Smooth muscle cell (in vitro differentiated cells): ENCODE data around the gene FBXO36. TPM values are rescaled to one million over a fixed set of nuclear protein-coding genes. Genes with fewer than 3 reads are reported as not detected.

Source experiments
- DNase-seq: peaks from one replicate; lab custom pipeline; 2025; ENCODE audit not compliant: unreplicated experiment; lab: John Stamatoyannopoulos, UW
- H2AFZ ChIP-seq: fragments of 200-600 bp; sonication (generic); 2 replicates; pipeline ENCODE4 v1.6.0; 2016; ENCODE audit warnings: antibody characterized with exemption, low read depth, mild to moderate bottlenecking
- H3F3A ChIP-seq: fragments of 200-600 bp; sonication (generic); 2 replicates; pipeline ENCODE4 v1.6.0; 2017; ENCODE audit warnings: antibody characterized with exemption, low read depth
- H3K27ac ChIP-seq: fragments of 200-600 bp; sonication (generic); 2 replicates; pipeline ENCODE4 v1.5.1; 2016; ENCODE audit warnings: low read depth, mild to moderate bottlenecking
- H3K27me3 ChIP-seq: fragments of 200-600 bp; sonication (generic); 2 replicates; pipeline ENCODE4 v1.6.1; 2016; ENCODE audit warnings: low read depth, mild to moderate bottlenecking
- H3K36me3 ChIP-seq: fragments of 200-600 bp; sonication (generic); 2 replicates; pipeline ENCODE4 v1.5.1; 2016; ENCODE audit warnings: low read depth
- H3K4me1 ChIP-seq: fragments of 200-600 bp; sonication (generic); 2 replicates; pipeline ENCODE4 v1.5.1; 2016; ENCODE audit warnings: low read depth
- H3K4me2 ChIP-seq: fragments of 200-600 bp; sonication (generic); 2 replicates; pipeline ENCODE4 v1.6.0; 2016; ENCODE audit warnings: mild to moderate bottlenecking
- H3K4me3 ChIP-seq: fragments of 200-600 bp; sonication (generic); 2 replicates; pipeline ENCODE4 v1.5.1; 2016; ENCODE audit warnings: mild to moderate bottlenecking
- H3K79me2 ChIP-seq: fragments of 200-600 bp; sonication (generic); 2 replicates; pipeline ENCODE4 v1.6.0; 2016; ENCODE audit warnings: low read depth, mild to moderate bottlenecking
- H3K9ac ChIP-seq: fragments of 200-600 bp; sonication (generic); 2 replicates; pipeline ENCODE4 v1.6.0; 2016; ENCODE audit warnings: low read depth
- H3K9me3 ChIP-seq: fragments of 200-600 bp; sonication (generic); replicated peaks from 2 replicates; pipeline ENCODE4 v1.5.1; 2016; ENCODE audit warnings: low read depth
- H4K20me1 ChIP-seq: fragments of 200-600 bp; sonication (generic); 2 replicates; pipeline ENCODE4 v1.6.0; 2016; ENCODE audit warnings: low read depth
- CTCF ChIP-seq: fragments of 200-600 bp; sonication (generic); IDR thresholded peaks from 2 replicates; pipeline ENCODE4 v1.5.1; 2017; ENCODE audit warnings: borderline replicate concordance, mild to moderate bottlenecking, antibody characterized with exemption; ENCODE audit not compliant: insufficient read depth, poor library complexity, severe bottlenecking
- WGBS: methylation state at CpG from one replicate; pipeline ENCODE4 v1.1.7; 2016; ENCODE audit warnings: low lambda C conversion rate; 5-methylcytosine and 5-hydroxymethylcytosine counted together
- polyA plus RNA-seq: library from polyadenylated mRNA; unstranded; fragments of >200 nt; fragmentation: Nextera tagmentation; extraction: Ambion mirVana; gene quantifications from 2 replicates; pipeline ENCODE4 v1.2.1, GENCODE V29; 2016
- total RNA-seq: library from RNA; depleted of rRNA; stranded (reverse); fragments of >200 nt; gene quantifications from 2 replicates; pipeline ENCODE4 v1.2.3, GENCODE V29; 2014

The FBXO36 gene
- total and polyA plus RNA-seq, 2 experiments from 2014 or later, result 8.8 to 9.3 TPM

DNA sequence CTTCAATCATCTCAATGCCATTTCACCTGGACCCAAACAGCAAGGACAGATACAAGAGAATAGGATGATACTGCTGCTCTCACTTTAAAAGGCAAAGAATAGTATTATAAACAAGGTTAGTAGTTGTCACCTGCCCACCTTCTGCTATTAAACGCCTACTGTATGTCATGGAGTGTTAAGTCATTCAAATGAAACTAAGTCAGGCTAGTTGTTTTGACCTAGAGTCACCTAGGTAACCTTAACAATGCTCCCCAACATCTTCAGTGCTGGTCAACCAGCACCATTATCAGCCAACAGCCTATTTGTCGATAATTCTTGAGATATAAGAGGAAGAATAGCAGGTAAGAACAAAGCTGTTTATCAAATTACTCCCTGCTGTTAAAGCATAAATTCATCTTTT lies 39.7 kb upstream of the FBXO36 start:
- TF ChIP-seq CTCF, result no peak
- no peaks in the 10 kb centered on the region for H3F3A ChIP-seq
- H3K36me3 ChIP-seq, result peaks cover 6% of the 10 kb centered on the region
- H3K79me2 ChIP-seq, result peaks cover 91% of the 10 kb centered on the region
- no peak overlapping the region for H3K4me2 ChIP-seq
- WGBS, result 91% methylated on average over 2 of the region's 2 CpGs
- no peak overlapping the region for H3K9ac ChIP-seq
- no peak overlapping the region for H3K27ac ChIP-seq
- no peaks in the 10 kb centered on the region for H3K4me1 ChIP-seq
- DNase-seq, result no peak
- H3K27me3 ChIP-seq, result no peaks in the 10 kb centered on the region
- no peaks in the 10 kb centered on the region for H3K9me3 ChIP-seq
- peaks cover 91% of the 10 kb centered on the region for H4K20me1 ChIP-seq
- no peak overlapping the region for H2AFZ ChIP-seq
- H3K4me3 ChIP-seq, result no peak overlapping the region

DNA sequence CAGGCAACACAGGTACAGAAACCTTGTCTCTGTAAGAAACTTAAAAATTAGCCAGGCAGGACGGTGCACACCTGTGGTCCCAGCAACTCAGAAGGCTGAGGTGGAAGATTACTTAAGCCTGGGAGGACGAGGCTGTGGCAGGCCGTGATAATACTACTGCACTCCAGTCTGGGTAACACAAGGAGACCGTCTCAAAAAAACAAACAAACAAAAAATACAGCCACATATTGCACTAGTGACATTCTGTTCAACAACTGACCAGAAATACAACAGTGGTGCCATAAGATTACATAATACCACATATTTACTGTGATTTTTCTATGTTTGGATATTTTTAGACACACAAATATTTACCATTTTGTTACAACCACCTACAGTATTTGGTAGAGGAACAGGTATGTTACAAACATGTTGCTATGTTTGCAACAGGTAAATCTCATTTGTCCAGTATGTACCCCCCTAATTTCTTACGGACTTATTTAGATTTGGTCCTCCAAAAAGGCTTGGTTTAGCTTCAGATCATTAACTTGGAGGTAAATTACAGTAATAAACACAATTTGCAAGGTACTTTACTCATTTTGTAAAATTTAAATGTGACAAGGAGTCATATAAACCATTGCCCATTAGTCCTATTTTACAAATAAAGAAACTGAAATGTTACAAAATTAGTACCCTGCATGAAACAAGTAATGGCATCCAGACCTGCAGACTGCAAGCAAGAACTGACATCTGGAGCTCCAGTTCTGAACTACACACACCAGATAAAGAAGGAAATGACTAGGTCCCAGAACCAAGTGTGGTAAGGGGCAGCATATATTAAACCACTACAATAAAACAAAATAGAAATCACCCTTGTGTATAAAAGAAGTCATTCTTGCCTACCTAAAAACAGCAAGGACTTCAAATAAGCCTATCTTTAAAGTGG lies 37.3 kb upstream of the FBXO36 start:
- no peak overlapping the region for H3K4me3 ChIP-seq
- DNase-seq, result no peak
- 98% methylated on average over 5 of the region's 5 CpGs for WGBS
- no peaks in the 10 kb centered on the region for H3K9me3 ChIP-seq
- H3K4me2 ChIP-seq, result no peak overlapping the region
- no peak overlapping the region for H2AFZ ChIP-seq
- H3K36me3 ChIP-seq, result no peaks in the 10 kb centered on the region
- H3K4me1 ChIP-seq, result no peaks in the 10 kb centered on the region
- no peak overlapping the region for H3K9ac ChIP-seq
- peaks cover 99% of the 10 kb centered on the region for H4K20me1 ChIP-seq
- no peaks in the 10 kb centered on the region for H3F3A ChIP-seq
- no peaks in the 10 kb centered on the region for H3K27me3 ChIP-seq
- no peak overlapping the region for H3K27ac ChIP-seq
- H3K79me2 ChIP-seq, result peaks cover 99% of the 10 kb centered on the region
- TF ChIP-seq CTCF, result no peak

- no peak overlapping the region for H3K27ac ChIP-seq
- no peak for DNase-seq
- H3K9ac ChIP-seq, result no peak overlapping the region
- H4K20me1 ChIP-seq, result peaks cover 100% of the 10 kb centered on the region
- no peak overlapping the region for H3K4me3 ChIP-seq
- H3K4me2 ChIP-seq, result no peak overlapping the region
- no peaks in the 10 kb centered on the region for H3F3A ChIP-seq
- no peaks in the 10 kb centered on the region for H3K36me3 ChIP-seq
- H3K4me1 ChIP-seq, result no peaks in the 10 kb centered on the region
- H3K27me3 ChIP-seq, result no peaks in the 10 kb centered on the region
- no peak for TF ChIP-seq CTCF
- H3K79me2 ChIP-seq, result peaks cover 100% of the 10 kb centered on the region
- no peak overlapping the region for H2AFZ ChIP-seq
- no peaks in the 10 kb centered on the region for H3K9me3 ChIP-seq
- 88% methylated on average over 1 of the region's 1 CpG for WGBS
Measured at GRCh38 chr2:229887441-229887840, 34.9 kb upstream of the FBXO36 start.
